Adipocyte (in vitro differentiated cells): ENCODE data around the gene EXOSC5.

ENCODE experiments used
- DNase-seq: peaks from one replicate; pipeline ENCODE4 v3.0.0-alpha.2; 2015; ENCODE audit warnings: low read depth
- H3K27me3 ChIP-seq: replicated peaks from 2 replicates; pipeline ENCODE4 v1.7.0; 2013; ENCODE audit warnings: mild to moderate bottlenecking, low read length, moderate library complexity; ENCODE audit not compliant: control insufficient read depth, insufficient read depth
- H3K36me3 ChIP-seq: 2 replicates; pipeline ENCODE4 v1.7.0; 2013; ENCODE audit warnings: low read length, mild to moderate bottlenecking, moderate library complexity; ENCODE audit not compliant: control insufficient read depth, insufficient read depth, severe bottlenecking
- H3K4me1 ChIP-seq: 2 replicates; pipeline ENCODE4 v1.7.0; 2013; ENCODE audit warnings: mild to moderate bottlenecking, low read length, moderate library complexity; ENCODE audit not compliant: control insufficient read depth, insufficient read depth
- H3K4me3 ChIP-seq: 2 replicates; pipeline ENCODE4 v1.7.0; 2013; ENCODE audit warnings: mild to moderate bottlenecking, low read length, moderate library complexity
- H3K9ac ChIP-seq: 2 replicates; pipeline ENCODE4 v1.7.0; 2013; ENCODE audit warnings: mild to moderate bottlenecking, low read length, moderate library complexity
- H3K9me3 ChIP-seq: 2 replicates; pipeline ENCODE4 v1.7.0; 2013; ENCODE audit warnings: mild to moderate bottlenecking, low read length, moderate library complexity; ENCODE audit not compliant: control insufficient read depth

Gene EXOSC5

DNA sequence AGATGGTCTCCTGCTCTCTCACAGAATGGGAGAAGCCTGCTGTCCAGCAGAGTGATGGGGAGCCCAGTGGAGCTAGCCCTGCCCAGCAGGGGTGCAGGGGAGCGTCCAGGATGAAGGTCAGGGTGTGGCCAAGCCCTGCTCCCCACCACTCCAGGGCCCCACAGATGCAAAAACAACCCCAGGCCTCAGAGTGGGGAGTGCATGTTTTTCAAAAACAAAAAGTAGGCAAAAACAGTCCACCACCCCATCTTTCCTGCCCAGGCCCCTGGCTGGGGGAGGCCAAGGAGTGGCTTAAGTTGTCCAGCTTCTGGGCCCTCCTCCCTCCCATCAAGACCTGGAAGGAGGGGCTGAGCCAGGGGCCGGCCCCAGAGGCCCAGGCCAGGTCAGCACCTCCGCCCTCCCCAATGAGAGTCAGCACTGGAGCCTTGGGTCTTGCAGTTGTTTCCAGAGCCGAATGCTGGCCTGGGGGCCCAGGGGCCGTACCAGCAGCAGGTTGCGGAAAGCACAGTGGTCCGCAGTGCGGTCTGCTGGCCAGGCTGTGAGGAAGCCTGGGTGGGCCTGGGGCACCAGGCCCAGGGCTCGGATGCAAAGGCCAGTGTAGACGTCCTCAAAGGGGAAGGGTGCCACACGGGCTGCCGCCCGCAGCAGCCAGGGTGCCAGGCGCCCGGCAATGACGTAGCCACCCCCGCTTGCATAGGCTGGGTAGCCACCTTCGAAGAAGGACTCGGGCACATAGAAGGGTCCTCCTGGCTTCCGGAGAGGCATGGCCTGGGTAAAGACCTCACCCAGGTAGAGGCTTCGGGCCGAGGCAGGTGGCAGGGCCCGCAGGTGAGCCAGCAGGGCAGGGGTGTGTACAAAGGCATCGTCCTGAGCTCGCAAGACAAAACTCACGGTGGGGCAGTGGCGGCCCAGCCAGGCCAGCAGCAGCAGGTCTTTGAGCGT, 28.3 kb upstream of the EXOSC5 start:
- Histone ChIP-seq H3K9ac (no peak overlapping the region), H3K4me1 (peaks cover 17% of the 10 kb centered on the region), H3K36me3 (peaks cover 22% of the 10 kb centered on the region), H3K9me3 (no peaks in the 10 kb centered on the region), H3K4me3 (no peak overlapping the region), H3K27me3 (no peaks in the 10 kb centered on the region)
- no peak for DNase-seq

DNA sequence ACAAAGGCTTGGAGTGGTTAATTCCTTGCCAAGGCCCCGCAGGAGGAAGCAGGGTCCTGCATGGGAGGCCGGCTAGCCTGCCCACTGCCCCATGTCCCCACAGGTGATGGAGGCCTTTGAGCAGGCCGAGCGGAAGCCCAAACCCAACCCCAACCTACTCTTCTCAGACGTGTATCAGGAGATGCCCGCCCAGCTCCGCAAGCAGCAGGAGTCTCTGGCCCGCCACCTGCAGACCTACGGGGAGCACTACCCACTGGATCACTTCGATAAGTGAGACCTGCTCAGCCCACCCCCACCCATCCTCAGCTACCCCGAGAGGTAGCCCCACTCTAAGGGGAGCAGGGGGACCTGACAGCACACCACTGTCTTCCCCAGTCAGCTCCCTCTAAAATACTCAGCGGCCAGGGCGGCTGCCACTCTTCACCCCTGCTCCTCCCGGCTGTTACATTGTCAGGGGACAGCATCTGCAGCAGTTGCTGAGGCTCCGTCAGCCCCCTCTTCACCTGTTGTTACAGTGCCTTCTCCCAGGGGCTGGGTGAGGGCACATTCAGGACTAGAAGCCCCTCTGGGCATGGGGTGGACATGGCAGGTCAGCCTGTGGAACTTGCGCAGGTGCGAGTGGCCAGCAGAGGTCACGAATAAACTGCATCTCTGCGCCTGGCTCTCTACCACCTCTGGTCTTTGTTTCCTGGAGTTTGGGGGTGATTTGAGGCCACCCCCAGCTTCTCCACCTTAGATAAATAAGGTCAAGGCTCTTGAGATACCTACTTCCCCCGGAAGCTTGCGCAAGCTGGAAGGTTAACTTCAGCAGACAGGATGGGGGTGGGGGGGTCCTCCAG, 27.4 kb upstream of the EXOSC5 start:
- Histone ChIP-seq H3K4me3 (no peak overlapping the region), H3K36me3 (peaks cover 30% of the 10 kb centered on the region), H3K9ac (no peak overlapping the region), H3K9me3 (no peaks in the 10 kb centered on the region), H3K4me1 (peaks cover 17% of the 10 kb centered on the region), H3K27me3 (no peaks in the 10 kb centered on the region)
- DNase-seq: no peak

DNA sequence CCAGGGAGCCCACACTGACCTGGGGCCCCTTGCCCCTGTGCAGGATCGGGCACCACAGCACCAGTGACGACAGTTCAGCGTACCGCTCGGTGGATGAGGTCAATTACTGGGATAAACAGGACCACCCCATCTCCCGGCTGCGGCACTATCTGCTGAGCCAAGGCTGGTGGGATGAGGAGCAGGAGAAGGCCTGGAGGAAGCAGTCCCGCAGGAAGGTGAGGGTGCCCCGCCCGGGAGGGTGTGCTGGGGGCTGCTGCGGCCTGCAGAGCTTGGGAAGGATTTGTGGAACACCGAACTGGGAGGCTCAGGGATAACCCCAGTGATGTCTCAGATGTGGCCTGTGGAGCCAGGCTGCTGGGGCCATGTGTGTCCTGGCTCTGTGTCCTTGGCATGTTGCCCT, 25.8 kb upstream of the EXOSC5 start:
- no peak for DNase-seq
- Histone ChIP-seq H3K9ac (no peak overlapping the region), H3K4me1 (peaks cover 15% of the 10 kb centered on the region), H3K4me3 (no peak overlapping the region), H3K36me3 (peaks cover 39% of the 10 kb centered on the region), H3K9me3 (no peaks in the 10 kb centered on the region), H3K27me3 (no peaks in the 10 kb centered on the region)

DNA sequence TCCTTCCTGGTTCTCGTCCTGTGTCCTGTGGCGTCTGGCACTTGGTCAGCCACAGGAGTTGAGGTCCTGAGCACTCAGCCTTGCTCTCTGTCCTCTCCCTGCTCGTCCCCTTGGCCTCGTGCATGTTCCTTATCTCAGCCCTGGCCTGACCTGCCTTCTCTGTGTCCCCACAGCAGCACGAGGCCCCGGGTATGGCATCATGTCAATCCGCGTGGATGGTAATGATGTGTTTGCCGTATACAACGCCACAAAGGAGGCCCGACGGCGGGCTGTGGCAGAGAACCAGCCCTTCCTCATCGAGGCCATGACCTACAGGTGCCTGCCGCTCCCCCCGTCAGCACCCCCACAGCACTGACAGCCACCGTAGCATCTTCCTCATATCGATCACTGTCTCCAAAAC, 25.3 kb upstream of the EXOSC5 start:
- H3K36me3 ChIP-seq: peaks cover 40% of the 10 kb centered on the region

DNA sequence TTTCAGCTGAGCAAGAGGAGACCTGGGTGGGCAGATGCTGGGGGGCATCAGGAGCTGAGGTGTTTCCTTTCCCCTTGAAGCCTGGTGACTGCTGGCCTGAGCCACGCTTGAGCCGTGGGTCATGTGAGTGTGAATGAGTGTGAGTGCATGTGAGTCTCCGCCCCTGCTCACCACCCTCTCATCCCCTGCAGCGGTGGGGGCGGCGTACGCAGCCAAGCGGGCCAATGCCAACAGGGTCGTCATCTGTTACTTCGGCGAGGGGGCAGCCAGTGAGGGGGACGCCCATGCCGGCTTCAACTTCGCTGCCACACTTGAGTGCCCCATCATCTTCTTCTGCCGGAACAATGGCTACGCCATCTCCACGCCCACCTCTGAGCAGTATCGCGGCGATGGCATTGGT, 24.8 kb upstream of the EXOSC5 start:
- peaks cover 45% of the 10 kb centered on the region for H3K36me3 ChIP-seq

More for the DNA sequence above, 25.3 kb upstream of the EXOSC5 start:
- H3K4me1 ChIP-seq: peaks cover 11% of the 10 kb centered on the region
- H3K27me3 ChIP-seq: no peaks in the 10 kb centered on the region
- no peak for DNase-seq
- H3K9ac ChIP-seq: no peak overlapping the region
- no peaks in the 10 kb centered on the region for H3K9me3 ChIP-seq
- no peak overlapping the region for H3K4me3 ChIP-seq

DNA sequence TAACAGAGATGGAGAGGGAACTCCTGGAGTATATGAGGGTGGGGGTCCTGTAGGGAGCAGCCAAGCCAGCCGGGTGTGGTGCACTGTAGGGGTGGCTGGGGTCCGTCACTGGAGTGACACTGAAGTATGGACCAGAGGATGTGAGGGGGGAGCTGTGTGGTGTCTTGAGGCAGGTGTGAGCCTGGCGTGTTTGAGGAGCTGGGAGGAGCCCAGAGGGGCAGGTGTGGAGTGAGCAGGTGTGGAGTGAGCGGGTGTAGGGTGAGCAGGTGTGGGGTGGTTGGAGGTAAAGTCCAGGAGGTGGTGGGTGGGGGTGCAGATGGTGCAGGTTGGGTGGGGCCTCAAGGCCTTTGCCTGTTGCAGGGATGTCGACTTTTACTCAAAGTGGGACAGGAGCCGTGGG, 24.2 kb upstream of the EXOSC5 start:
- peaks cover 48% of the 10 kb centered on the region for H3K36me3 ChIP-seq
- DNase-seq: no peak
- H3K4me1 ChIP-seq: peaks cover 2% of the 10 kb centered on the region
- no peaks in the 10 kb centered on the region for H3K9me3 ChIP-seq
- H3K9ac ChIP-seq: no peak overlapping the region
- H3K27me3 ChIP-seq: no peaks in the 10 kb centered on the region
- H3K4me3 ChIP-seq: no peak overlapping the region

More for the DNA sequence above, 24.8 kb upstream of the EXOSC5 start:
- DNase-seq: no peak
- peaks cover 9% of the 10 kb centered on the region for H3K4me1 ChIP-seq
- H3K9me3 ChIP-seq: no peaks in the 10 kb centered on the region
- H3K4me3 ChIP-seq: no peak overlapping the region
- H3K9ac ChIP-seq: no peak overlapping the region
- H3K27me3 ChIP-seq: no peaks in the 10 kb centered on the region

DNA sequence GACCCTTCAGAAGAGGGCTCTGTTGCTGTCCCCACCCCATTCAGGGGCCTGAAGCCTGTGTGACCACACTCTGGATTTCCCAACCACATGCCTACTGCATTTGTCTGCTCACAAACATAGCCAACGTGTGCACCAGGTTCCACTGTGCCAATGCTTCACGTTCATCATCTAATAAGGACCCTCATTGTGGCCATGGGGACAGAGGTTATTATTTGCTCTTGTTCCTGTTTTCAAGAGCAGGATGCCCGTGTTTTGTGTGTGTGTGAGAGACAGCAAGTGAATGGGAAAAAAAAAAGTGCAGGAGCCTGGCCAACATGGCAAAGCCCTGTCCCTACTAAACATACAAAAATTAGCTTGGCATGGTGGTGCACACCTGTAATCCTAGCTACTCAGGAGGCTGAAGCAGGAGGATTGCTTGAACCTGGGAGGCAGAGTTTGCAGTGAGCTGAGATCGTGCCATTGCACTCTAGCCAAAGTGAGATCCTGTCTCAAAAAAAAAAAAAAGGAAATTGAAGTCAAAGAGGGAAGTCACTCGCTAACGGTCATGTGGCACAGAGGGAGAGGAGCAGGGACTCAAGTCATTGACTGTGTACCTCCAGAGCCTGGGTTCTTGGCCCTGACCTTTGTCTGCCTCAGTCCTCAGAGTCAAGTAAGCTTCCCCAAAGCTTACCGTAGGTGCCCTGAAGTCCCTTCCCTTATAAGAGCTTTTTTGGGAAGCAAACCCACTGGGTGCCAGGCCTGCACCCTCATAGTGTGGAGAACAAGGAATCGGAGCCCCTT, 23.1 kb upstream of the EXOSC5 start:
- Histone ChIP-seq H3K9ac (no peak overlapping the region), H3K27me3 (no peaks in the 10 kb centered on the region), H3K9me3 (no peaks in the 10 kb centered on the region), H3K36me3 (peaks cover 51% of the 10 kb centered on the region), H3K4me1 (no peaks in the 10 kb centered on the region), H3K4me3 (no peak overlapping the region)
- no peak for DNase-seq

DNA sequence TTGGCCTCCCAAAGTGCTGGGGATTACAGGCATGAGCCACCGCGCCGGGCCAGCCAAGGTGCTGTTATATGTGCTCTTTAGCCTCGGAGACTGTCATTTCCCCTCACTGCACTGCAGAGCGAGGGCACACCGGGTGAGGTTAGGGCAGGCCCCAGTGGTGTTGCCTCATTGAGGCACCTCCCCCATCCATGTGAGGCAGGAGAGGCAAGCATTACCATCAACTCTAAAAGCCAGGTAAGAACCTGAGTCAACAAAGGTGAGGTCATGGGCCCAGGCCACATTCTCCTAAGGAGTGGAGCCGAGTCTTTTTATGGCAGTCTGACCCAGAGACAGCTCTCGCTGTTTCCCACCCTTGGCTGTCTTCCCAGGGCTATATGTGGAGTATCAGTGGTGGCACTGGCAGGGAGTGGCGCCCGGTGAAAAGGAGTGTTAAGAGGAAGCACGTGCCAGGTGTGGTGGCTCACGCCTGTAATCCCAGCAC, 19.1 kb upstream of the EXOSC5 start:
- Histone ChIP-seq H3K36me3 (peaks cover 66% of the 10 kb centered on the region), H3K9ac (no peak overlapping the region), H3K4me3 (no peak overlapping the region), H3K9me3 (no peaks in the 10 kb centered on the region), H3K4me1 (no peaks in the 10 kb centered on the region), H3K27me3 (no peaks in the 10 kb centered on the region)
- no peak for DNase-seq

DNA sequence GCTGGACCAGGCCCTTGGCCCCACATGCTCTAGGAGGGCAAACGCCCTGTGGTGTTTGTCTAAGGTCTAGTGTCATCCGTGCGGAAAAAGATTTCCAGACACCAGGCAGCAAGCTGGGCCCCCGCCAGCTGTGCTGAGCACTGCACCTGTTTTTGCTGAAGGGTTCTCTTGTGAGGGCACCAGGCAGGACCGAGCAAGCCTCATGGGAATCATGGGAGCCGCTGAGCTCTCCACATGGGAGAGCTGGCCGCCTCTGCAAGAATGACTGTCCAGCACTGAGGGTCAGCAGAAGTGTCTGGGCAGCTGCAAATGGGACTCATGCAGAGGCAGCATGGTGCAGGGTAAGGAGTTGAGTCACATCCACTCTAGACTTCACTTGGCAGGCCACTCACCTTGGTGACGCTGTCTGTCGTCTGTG, 18.0 kb upstream of the EXOSC5 start:
- Histone ChIP-seq H3K36me3 (peaks cover 61% of the 10 kb centered on the region), H3K9me3 (no peaks in the 10 kb centered on the region), H3K4me3 (no peak overlapping the region), H3K4me1 (no peaks in the 10 kb centered on the region), H3K9ac (no peak overlapping the region), H3K27me3 (no peaks in the 10 kb centered on the region)
- no peak for DNase-seq

DNA sequence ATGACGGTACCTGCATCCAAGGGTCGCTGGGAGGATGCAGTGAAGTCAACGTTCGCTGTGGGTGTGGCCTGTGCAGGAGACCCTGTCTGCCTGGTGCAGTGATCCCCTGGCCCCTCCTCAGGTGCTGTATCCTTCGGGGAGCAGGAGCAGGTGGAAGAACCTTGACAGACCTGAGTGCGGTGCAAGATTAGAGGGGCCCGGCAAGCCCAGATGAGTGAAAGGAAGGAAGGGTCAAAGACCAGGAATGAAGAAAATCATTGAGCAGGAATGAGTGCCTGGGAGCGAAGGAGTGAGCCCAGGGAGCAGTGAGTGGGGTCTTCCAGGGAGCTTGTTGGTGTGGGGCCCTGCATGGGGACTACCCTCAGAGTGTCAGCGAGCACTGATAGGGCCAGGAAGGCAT, 17.3 kb upstream of the EXOSC5 start:
- no peak for DNase-seq
- Histone ChIP-seq H3K9ac (no peak overlapping the region), H3K9me3 (no peaks in the 10 kb centered on the region), H3K36me3 (peaks cover 56% of the 10 kb centered on the region), H3K27me3 (no peaks in the 10 kb centered on the region), H3K4me3 (no peak overlapping the region), H3K4me1 (peaks cover 2% of the 10 kb centered on the region)
